Neural crest cell (in vitro differentiated cells): ENCODE data around the gene COL8A1. TPM values are rescaled to one million over a fixed set of nuclear protein-coding genes. Genes with fewer than 3 reads are reported as not detected.

ENCODE experiments used
- DNase-seq: peaks from one replicate; pipeline ENCODE4 v3.0.0; 2021; ENCODE audit warnings: low read depth, mixed read lengths, low spot score
- H3K27ac Mint-ChIP-seq: one replicate; pipeline ENCODE4 v1.8.0; 2021; ENCODE audit warnings: mild to moderate bottlenecking, mixed read lengths; ENCODE audit not compliant: unreplicated experiment
- H3K27me3 Mint-ChIP-seq: 2 replicates; pipeline ENCODE4 v1.8.0; 2021; ENCODE audit warnings: low read depth, mild to moderate bottlenecking, mixed read lengths
- H3K36me3 Mint-ChIP-seq: 2 replicates; pipeline ENCODE4 v1.8.0; 2021; ENCODE audit warnings: low read depth, mild to moderate bottlenecking, mixed read lengths
- H3K4me1 Mint-ChIP-seq: 2 replicates; pipeline ENCODE4 v1.8.0; 2021; ENCODE audit warnings: mixed read lengths
- H3K4me3 Mint-ChIP-seq: one replicate; pipeline ENCODE4 v1.8.0; 2021; ENCODE audit warnings: mild to moderate bottlenecking, mixed read lengths
- H3K9me3 Mint-ChIP-seq: 2 replicates; pipeline ENCODE4 v1.8.0; 2021; ENCODE audit warnings: mixed read lengths
- CTCF ChIP-seq: fragments of 200-600 bp; sonication (generic); conservative IDR thresholded peaks from 2 replicates; pipeline ENCODE4 v1.5.0; 2021; ENCODE audit warnings: antibody characterized with exemption, mild to moderate bottlenecking
- total RNA-seq: library from RNA; stranded (reverse); gene quantifications from 2 replicates; pipeline ENCODE4 v1.2.1, GENCODE V29; 2021

The COL8A1 gene
- total RNA-seq, 1 donor from 2014 or later, result 0.28 TPM

GRCh38 chr3:99777210-99777549 lies 138.8 kb downstream of the COL8A1 start:
- H3K36me3 Mint-ChIP-seq, result no peaks in the 10 kb centered on the region
- H3K27ac Mint-ChIP-seq, result no peak overlapping the region
- DNase-seq, result no peak
- TF ChIP-seq CTCF, result no peak
- peaks cover 6% of the 10 kb centered on the region for H3K4me1 Mint-ChIP-seq
- H3K27me3 Mint-ChIP-seq, result no peaks in the 10 kb centered on the region
- H3K9me3 Mint-ChIP-seq, result no peaks in the 10 kb centered on the region
- no peak overlapping the region for H3K4me3 Mint-ChIP-seq

- H3K27ac Mint-ChIP-seq, result no peak overlapping the region
- H3K4me3 Mint-ChIP-seq, result no peak overlapping the region
- no peaks in the 10 kb centered on the region for H3K36me3 Mint-ChIP-seq
- no peak for TF ChIP-seq CTCF
- no peaks in the 10 kb centered on the region for H3K27me3 Mint-ChIP-seq
- H3K9me3 Mint-ChIP-seq, result no peaks in the 10 kb centered on the region
- H3K4me1 Mint-ChIP-seq, result peaks cover 6% of the 10 kb centered on the region
- no peak for DNase-seq
These were observed 139.3 kb downstream of the COL8A1 start for GRCh38 chr3:99777708-99778107.

- H3K9me3 Mint-ChIP-seq, result no peaks in the 10 kb centered on the region
- no peaks in the 10 kb centered on the region for H3K36me3 Mint-ChIP-seq
- TF ChIP-seq CTCF, result no peak
- H3K4me3 Mint-ChIP-seq, result no peak overlapping the region
- no peaks in the 10 kb centered on the region for H3K27me3 Mint-ChIP-seq
- H3K4me1 Mint-ChIP-seq, result peaks cover 6% of the 10 kb centered on the region
- no peak for DNase-seq
- no peak overlapping the region for H3K27ac Mint-ChIP-seq
These were observed 142.4 kb downstream of the COL8A1 start for GRCh38 chr3:99780749-99781148.

- no peak for DNase-seq
- Mint-ChIP-seq H3K27me3 (no peaks in the 10 kb centered on the region), H3K4me3 (no peak overlapping the region), H3K36me3 (no peaks in the 10 kb centered on the region), H3K9me3 (no peaks in the 10 kb centered on the region), H3K27ac (no peak overlapping the region), H3K4me1 (peaks cover 6% of the 10 kb centered on the region)
- TF ChIP-seq CTCF, result no peak
These were observed 143.4 kb downstream of the COL8A1 start for GRCh38 chr3:99781761-99782160.

- no peak for DNase-seq
- no peaks in the 10 kb centered on the region for H3K9me3 Mint-ChIP-seq
- peaks cover 6% of the 10 kb centered on the region for H3K4me1 Mint-ChIP-seq
- no peaks in the 10 kb centered on the region for H3K27me3 Mint-ChIP-seq
- TF ChIP-seq CTCF, result no peak
- H3K4me3 Mint-ChIP-seq, result no peak overlapping the region
- no peak overlapping the region for H3K27ac Mint-ChIP-seq
- no peaks in the 10 kb centered on the region for H3K36me3 Mint-ChIP-seq
These were observed 144.7 kb downstream of the COL8A1 start for GRCh38 chr3:99783011-99783573.
